GM12878 (cell line): ENCODE data around the gene POLR3K. TPM values are rescaled to one million over a fixed set of nuclear protein-coding genes. Genes with fewer than 3 reads are reported as not detected.

Source experiments
- ATAC-seq: fragments of 200-7000 bp; cut with Tn5 transposase; 3 replicates; pipeline ENCODE4 v1.9.1; 2020; ENCODE audit warnings: mild to moderate bottlenecking, moderate library complexity
- BruUV-seq: library from RNA; stranded (reverse); fragments of 400-500 nt; replicated peaks from 2 replicates; lab custom pipeline; 2021; lab: Mats Ljungman, UMichigan
- CTCF ChIA-PET: fragments of 300-600 bp; sonication (Branson Sonifier 250); formaldehyde crosslinking; extraction: SDS; loops from one replicate; lab custom pipeline; 2021; ENCODE audit warnings: inconsistent platforms; lab: Yijun Ruan, JAX
- POLR2A ChIA-PET: fragments of 350-600 bp; formaldehyde crosslinking; extraction: SDS; loops from one replicate; lab custom pipeline; 2021; ENCODE audit warnings: inconsistent platforms; lab: Charles Lee
- RAD21 ChIA-PET: fragments of 300-600 bp; sonication (Branson Sonifier 250); formaldehyde crosslinking; loops from one replicate; lab custom pipeline; 2023; ENCODE audit warnings: antibody characterized with exemption; ENCODE audit not compliant: unreplicated experiment; lab: Charles Lee
- SMC1A ChIA-PET: fragments of 300-600 bp; sonication (Branson Sonifier 250); formaldehyde crosslinking; loops from one replicate; lab custom pipeline; 2023; ENCODE audit not compliant: unreplicated experiment, uncharacterized antibody; lab: Charles Lee
- DNase-seq: peaks from one replicate; pipeline ENCODE4 v3.0.0-alpha.2; 2011; ENCODE audit warnings: low read depth, low spot score
- FAIRE-seq: peaks from 3 replicates; lab custom pipeline; 2011; peaks lifted over from hg19 to GRCh38; lab: Jason Lieb, UNC
- H2AFZ ChIP-seq: 2 replicates; pipeline ENCODE4 v1.6.0; 2011; ENCODE audit warnings: low read depth, low read length, control low read depth; ENCODE audit not compliant: control insufficient read depth
- H3K27ac ChIP-seq: 2 replicates; pipeline ENCODE4 v1.5.1; 2011; ENCODE audit warnings: control low read depth; ENCODE audit not compliant: control insufficient read depth, insufficient read depth
- H3K27me3 ChIP-seq, 2 experiments: replicated peaks in 1 of 2; 2 replicates each; pipeline versions ENCODE4 v1.6.0 to v1.6.1; 2011; ENCODE audit warnings: low read length in 1 of 2; ENCODE audit not compliant: control insufficient read depth in 2 of 2, insufficient read depth in 2 of 2
- H3K36me3 ChIP-seq, 2 experiments: 2 replicates each; pipeline ENCODE4 v1.5.1; 2011; ENCODE audit warnings: low read length in 1 of 2; ENCODE audit not compliant: control insufficient read depth in 2 of 2, insufficient read depth in 2 of 2
- H3K4me1 ChIP-seq: 2 replicates; pipeline ENCODE4 v1.6.1; 2011; ENCODE audit warnings: mild to moderate bottlenecking, low read length, moderate library complexity, mixed read lengths; ENCODE audit not compliant: control insufficient read depth, insufficient read depth
- H3K4me2 ChIP-seq: 2 replicates; pipeline ENCODE4 v1.6.0; 2011; ENCODE audit warnings: control low read depth; ENCODE audit not compliant: control insufficient read depth, insufficient read depth
- H3K4me3 ChIP-seq: fragments of 200-600 bp; sonication (generic); 2 replicates; pipeline ENCODE4 v1.5.1; 2016
- H3K79me2 ChIP-seq: 2 replicates; pipeline ENCODE4 v1.6.0; 2011; ENCODE audit warnings: low read length; ENCODE audit not compliant: control insufficient read depth, insufficient read depth
- H3K9ac ChIP-seq: 2 replicates; pipeline ENCODE4 v1.8.0; 2011; ENCODE audit warnings: low read length, control low read depth, mixed read lengths; ENCODE audit not compliant: control insufficient read depth, insufficient read depth
- H3K9me3 ChIP-seq: replicated peaks from 3 replicates; pipeline ENCODE4 v1.5.1; 2011; ENCODE audit warnings: mild to moderate bottlenecking, low read length; ENCODE audit not compliant: control insufficient read depth, insufficient read depth
- H4K20me1 ChIP-seq: 2 replicates; pipeline ENCODE4 v1.6.0; 2011; ENCODE audit not compliant: control insufficient read depth, insufficient read depth
- BHLHE40 ChIP-seq, 2 experiments: fragments of 450-650 bp in 1 of 2; IDR thresholded peaks; 2 replicates each; pipeline ENCODE4 v1.6.1; 2011 to 2017; ENCODE audit warnings: low read depth in 2 of 2, borderline replicate concordance in 1 of 2, improper control_type of control experiment in 1 of 2, low read length in 1 of 2, mild to moderate bottlenecking in 1 of 2
- DPF2 ChIP-seq: fragments of 450-650 bp; IDR thresholded peaks from 2 replicates; pipeline ENCODE4 v1.6.1; 2017; ENCODE audit warnings: mild to moderate bottlenecking
- IKZF1 ChIP-seq: fragments of 450-650 bp; conservative IDR thresholded peaks from 2 replicates; pipeline ENCODE4 v1.6.1; 2017; ENCODE audit warnings: antibody characterized with exemption, mild to moderate bottlenecking
- IKZF2 ChIP-seq, 2 experiments: fragments of 450-650 bp; IDR thresholded peaks; 2 replicates each; pipeline ENCODE4 v1.6.1; 2017; ENCODE audit warnings: mild to moderate bottlenecking in 2 of 2, moderate library complexity in 2 of 2
- MTA2 ChIP-seq: fragments of 450-650 bp; IDR thresholded peaks from 2 replicates; pipeline ENCODE4 v1.6.1; 2016; ENCODE audit warnings: low read depth, mild to moderate bottlenecking, moderate library complexity
- NFYA ChIP-seq: IDR thresholded peaks from 2 replicates; pipeline ENCODE4 v1.6.1; 2011; ENCODE audit warnings: low read depth, mild to moderate bottlenecking, low read length, improper control_type of control experiment, borderline replicate concordance
- RELB ChIP-seq: fragments of 450-650 bp; IDR thresholded peaks from 2 replicates; pipeline ENCODE4 v1.6.1; 2017; ENCODE audit warnings: low read depth, mild to moderate bottlenecking, moderate library complexity
- REST ChIP-seq: IDR thresholded peaks from 2 replicates; pipeline ENCODE4 v1.6.1; 2012; ENCODE audit warnings: mild to moderate bottlenecking, low read depth, low read length
- SIN3A ChIP-seq: IDR thresholded peaks from 2 replicates; pipeline ENCODE4 v1.6.1; 2012; ENCODE audit warnings: low read depth, low read length, improper control_type of control experiment
- SP1 ChIP-seq: IDR thresholded peaks from one replicate; pipeline ENCODE4 v1.6.1; 2011; ENCODE audit warnings: low read depth, low read length
- SPI1 ChIP-seq: IDR thresholded peaks from 2 replicates; pipeline ENCODE4 v1.6.1; 2011; ENCODE audit warnings: low read depth, mild to moderate bottlenecking, low read length, moderate library complexity, borderline replicate concordance; ENCODE audit not compliant: insufficient read depth
- USF2 ChIP-seq: IDR thresholded peaks from 2 replicates; pipeline ENCODE4 v1.6.1; 2011; ENCODE audit warnings: low read depth, low read length, improper control_type of control experiment, borderline replicate concordance
- WGBS: methylation state at CpG from one replicate; pipeline ENCODE4 v1.1.6; 2016; ENCODE audit warnings: low lambda C conversion rate; ENCODE audit not compliant: insufficient replicate concordance, insufficient coverage; ENCODE audit errors: missing lambda C conversion rate; 5-methylcytosine and 5-hydroxymethylcytosine counted together
- in situ Hi-C: fragments of 300-500 bp; cut with MboI; formaldehyde crosslinking; loops from 9 replicates; pipeline ENCODE4 v1.14.3; 2018; ENCODE audit warnings: mixed read lengths
- intact Hi-C: fragments of 100-400 bp; cut with micrococcal nuclease; formaldehyde crosslinking; loops from one replicate; pipeline ENCODE4 v1.14.2; 2022; ENCODE audit not compliant: unreplicated experiment
- polyA plus RNA-seq, 11 experiments: library from polyadenylated mRNA; depleted of rRNA in 4 of 11; unstranded in 6 of 11; stranded (reverse) in 5 of 11; fragments of >200 nt; fragmentation: Nextera tagmentation in 4 of 11; fragmentation: Illumina TruSeq in 1 of 11; extraction: Ambion mirVana in 4 of 11; extraction: Trizol in 1 of 11; gene quantifications; 1 replicate in 1 of 11; 2 replicates in 10 of 11; pipeline versions ENCODE4 v1.2.1 to v1.2.3, GENCODE V29; 2011 to 2016; ENCODE audit warnings: inconsistent platforms in 2 of 11, missing spikeins in 2 of 11, low read depth in 1 of 11
- total RNA-seq, 4 experiments: library from RNA; depleted of rRNA in 3 of 4; stranded (reverse); fragments of >200 nt in 3 of 4; fragmentation: Illumina TruSeq in 1 of 4; extraction: Trizol in 1 of 4; gene quantifications; 2 replicates each; pipeline versions ENCODE4 v1.2.1 to v1.2.3, GENCODE V29; 2013 to 2021

Gene POLR3K
- total and polyA plus RNA-seq, 10 of the 15 experiments (the other 5 are each of a cell fraction or from before 2014, with no cell fraction given), result 25.3 to 222 (median 64.0) TPM

GRCh38 chr16:35011-35677 is 18.3 kb downstream of the POLR3K start:
- 0 out of 2 replicates have a peak, but pooled peaks have one; percentile 12 for TF ChIP-seq DPF2
- no peak for TF ChIP-seq SP1
- peak; percentile 48; the same call in 1 of the 2 replicates for TF ChIP-seq SPI1
- TF ChIP-seq RELB, result peak; percentile 14; the same call in 1 of the 2 replicates
- peak; percentile 19; the same call in 1 of the 2 replicates for TF ChIP-seq MTA2
- TF ChIP-seq IKZF2 (IDR thresholded peaks at IDR 0.05), result peak; percentile 18 to 23; a peak in 1 of 4 replicates
- TF ChIP-seq BHLHE40 (IDR thresholded peaks at IDR 0.05; ENCODE audit: borderline replicate concordance in 1 of 2, low read depth in 2 of 2, low read length in 1 of 2), result peak in 1 of 2 experiments; percentile 22; a peak in 1 of 4 replicates
- 0 out of 2 replicates have a peak, but pooled peaks have one; percentile 41 for TF ChIP-seq IKZF1
- no peak for TF ChIP-seq USF2
- TF ChIP-seq SIN3A, result no peak
- TF ChIP-seq REST, result no peak
- TF ChIP-seq NFYA, result no peak
- Histone ChIP-seq H3K27me3 (no peaks in the 10 kb centered on the region), H3K4me3 (no peak overlapping the region), H3K4me2 (peak overlapping the region; percentile 54; the same call in 1 of the 2 replicates), H3K9me3 (no peaks in the 10 kb centered on the region), H3K36me3 (peaks cover 0 to 8% of the 10 kb centered on the region in 2 experiments; a peak in 2 of 4 replicates), H2AFZ (peak overlapping the region; percentile 21; the same call in 1 of the 2 replicates), H3K9ac (no peak overlapping the region), H3K27ac (peak overlapping the region; percentile 45), H3K4me1 (peaks cover 34% of the 10 kb centered on the region), H3K79me2 (no peaks in the 10 kb centered on the region), H4K20me1 (no peaks in the 10 kb centered on the region)
- RAD21 ChIA-PET, result interaction anchor here (1.0 to 1.5 kb wide), 2 partner anchors 18 to 62 kb away, joined by 3 to 4 read pairs; partner anchors contain the start of genes POLR3K and SNRNP25
- ATAC-seq (peak; percentile 82), DNase-seq (no peak), FAIRE-seq (no peak)
- SMC1A ChIA-PET, result no interaction called here
- CTCF ChIA-PET, result no interaction called here
- no TSS peak for BruUV-seq
- in situ Hi-C loops, result no loop called here
- 58% methylated on average over 17 of the region's 17 CpGs for whole genome bisulfite sequencing
- intact Hi-C loops, result no loop called here
- POLR2A ChIA-PET, result interaction anchor here (0.6 to 1.9 kb wide), 3 partner anchors 18 to 1446 kb away, joined by 3 to 5 read pairs (median 4); partner anchors contain the start of genes POLR3K and SNRNP25
